Naive B cell (primary cell): ENCODE measurements around the gene TSC1. TPM values are rescaled to one million over a fixed set of nuclear protein-coding genes. Genes with fewer than 3 reads are reported as not detected.

ENCODE experiments used
- ATAC-seq, 2 donors: fragments of 150-1000 bp; cut with Tn5 transposase; 2 replicates each; pipeline ENCODE4 v1.10.0; 2021; ENCODE audit warnings: low read depth in 2 of 2, mild to moderate bottlenecking in 2 of 2, moderate library complexity in 2 of 2
- DNase-seq: peaks from one replicate; pipeline ENCODE4 v3.0.0; 2022
- H3K27ac Mint-ChIP-seq, 6 donors: one replicate each; pipeline ENCODE4 v1.8.0; 2020 to 2022; ENCODE audit warnings: mild to moderate bottlenecking in 6 of 6, mixed read lengths in 6 of 6, moderate library complexity in 5 of 6, inconsistent platforms in 2 of 6
- H3K27me3 Mint-ChIP-seq, 3 donors: one replicate each; pipeline ENCODE4 v1.8.0; 2021 to 2022; ENCODE audit warnings: mixed read lengths in 3 of 3, mild to moderate bottlenecking in 1 of 3
- H3K36me3 Mint-ChIP-seq, 2 donors: one replicate each; pipeline ENCODE4 v1.8.0; 2020 to 2022; ENCODE audit warnings: mixed read lengths in 2 of 2, inconsistent platforms in 1 of 2, mild to moderate bottlenecking in 1 of 2
- H3K4me1 Mint-ChIP-seq, 3 donors: one replicate each; pipeline ENCODE4 v1.8.0; 2020 to 2022; ENCODE audit warnings: mixed read lengths in 3 of 3, inconsistent platforms in 1 of 3, mild to moderate bottlenecking in 1 of 3, moderate library complexity in 1 of 3
- H3K4me3 Mint-ChIP-seq, 8 donors: one replicate each; pipeline ENCODE4 v1.8.0; 2020 to 2022; ENCODE audit warnings: mild to moderate bottlenecking in 8 of 8, mixed read lengths in 8 of 8, moderate library complexity in 8 of 8, inconsistent platforms in 2 of 8
- H3K9me3 Mint-ChIP-seq, 7 donors: one replicate each; pipeline ENCODE4 v1.8.0; 2020 to 2022; ENCODE audit warnings: mixed read lengths in 7 of 7, mild to moderate bottlenecking in 5 of 7, inconsistent platforms in 2 of 7, moderate library complexity in 1 of 7
- polyA plus RNA-seq, 6 donors: library from polyadenylated mRNA; unstranded; fragments of 300-500 nt; fragmentation: Illumina TruSeq; gene quantifications; one replicate each; pipeline ENCODE4 v1.2.3, GENCODE V29; 2021; ENCODE audit warnings: low read depth in 6 of 6

The TSC1 gene
- polyA plus RNA-seq, 6 donors from 2014 or later: 1.00 to 14.4 (median 8.6) TPM

GRCh38 chr9:132985071-132985350 lies 40.6 kb upstream of the TSC1 start:
- Mint-ChIP-seq H3K27ac (no peak overlapping the region), H3K36me3 (no peaks in the 10 kb centered on the region), H3K9me3 (no peaks in the 10 kb centered on the region), H3K27me3 (peaks cover 36 to 72% (median 71%) of the 10 kb centered on the region in 3 donors), H3K4me3 (no peak overlapping the region), H3K4me1 (peaks cover 6 to 17% (median 11%) of the 10 kb centered on the region in 3 donors)
- ATAC-seq (no peak), DNase-seq (no peak)

DNA sequence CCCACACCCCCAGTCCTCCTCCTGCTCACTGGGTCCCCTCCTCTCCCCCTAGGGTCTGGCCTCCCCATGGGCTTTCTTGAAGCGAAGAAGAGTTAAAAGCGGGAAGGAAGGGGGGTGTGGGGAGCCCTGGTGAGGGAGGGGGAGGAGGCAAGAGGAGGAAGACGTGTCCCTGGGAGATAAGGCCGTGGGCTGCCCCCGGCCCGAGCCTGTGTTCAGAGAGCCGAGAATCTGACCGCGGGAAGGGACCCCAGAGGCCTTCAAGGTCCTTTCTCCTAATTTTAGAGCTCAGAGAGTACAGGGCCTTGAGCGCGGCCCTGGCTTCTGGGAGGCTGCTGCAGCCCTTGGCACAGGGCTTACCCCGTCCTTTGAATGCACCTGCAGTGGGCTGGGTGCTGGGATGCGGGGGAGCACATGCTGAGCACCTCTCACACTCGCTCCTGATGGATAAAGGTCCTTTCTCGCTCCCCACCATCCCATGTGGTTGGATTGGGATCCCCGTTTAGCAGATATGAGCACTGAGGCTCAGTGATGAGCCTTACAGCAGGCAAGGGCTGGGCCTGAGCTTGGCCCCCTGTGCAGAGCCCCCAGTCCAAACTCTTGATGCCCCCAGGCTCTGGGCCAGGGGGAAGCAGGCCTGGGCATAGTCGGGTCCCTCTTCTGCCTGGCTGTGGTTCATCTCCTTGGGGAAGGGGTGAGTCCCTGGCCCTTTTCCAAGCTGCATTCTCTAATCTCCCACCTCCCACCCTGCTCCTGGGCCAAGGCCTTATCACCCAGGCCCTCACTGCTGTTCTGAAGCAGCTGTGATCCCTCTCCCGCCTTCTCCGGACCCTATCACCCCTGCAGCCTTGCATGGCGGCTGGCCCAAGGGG lies 40.0 kb upstream of the TSC1 start:
- Mint-ChIP-seq H3K27me3 (peaks cover 41 to 77% (median 75%) of the 10 kb centered on the region in 3 donors), H3K4me1 (peaks cover 6 to 22% (median 15%) of the 10 kb centered on the region in 3 donors), H3K27ac (peak overlapping the region in 1 of 6 donors; percentile 85), H3K4me3 (peak overlapping the region in 1 of 8 donors; percentile 76), H3K9me3 (no peaks in the 10 kb centered on the region), H3K36me3 (no peaks in the 10 kb centered on the region)
- DNase-seq (no peak), ATAC-seq (no peak)

DNA sequence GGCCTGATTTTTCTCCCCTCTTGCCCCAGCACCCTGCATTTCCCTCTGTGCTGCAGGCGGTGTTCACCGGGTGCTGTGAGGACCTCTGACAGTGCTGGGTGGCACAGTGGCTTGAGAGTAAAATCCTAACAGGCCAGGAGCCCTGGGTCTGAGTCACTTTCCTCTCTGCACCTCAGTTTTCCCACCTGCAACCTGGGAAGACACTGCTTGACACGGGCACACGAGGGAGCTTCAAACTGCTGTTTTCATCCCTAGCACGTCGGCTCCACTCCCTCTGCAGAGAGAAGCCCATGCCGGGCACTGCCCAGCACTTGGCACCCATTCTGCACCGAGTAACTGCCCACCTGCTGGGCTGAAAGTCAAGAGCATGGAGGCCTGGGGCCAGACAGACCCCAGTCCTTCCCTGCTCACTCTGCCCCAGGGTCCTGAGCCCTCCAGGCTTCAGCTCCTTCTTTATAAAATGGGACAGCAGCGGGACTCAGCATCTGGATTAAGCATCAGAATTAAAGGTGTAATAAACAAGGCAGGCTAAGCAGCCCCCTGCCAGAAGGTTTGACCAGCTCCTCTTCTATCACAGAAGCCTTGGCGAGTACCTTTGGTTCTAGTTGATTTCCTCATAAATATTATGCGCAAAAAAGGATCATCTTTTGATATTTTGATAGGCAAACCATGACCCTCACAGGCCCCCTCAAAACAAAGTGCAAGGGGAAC lies 39.2 kb upstream of the TSC1 start:
- Mint-ChIP-seq H3K9me3 (peaks cover 0 to 1% (median 0%) of the 10 kb centered on the region in 7 donors), H3K27me3 (peaks cover 41 to 85% (median 75%) of the 10 kb centered on the region in 3 donors), H3K27ac (peak overlapping the region in 1 of 6 donors; percentile 85), H3K4me1 (peaks cover 9 to 25% (median 23%) of the 10 kb centered on the region in 3 donors), H3K4me3 (no peak overlapping the region), H3K36me3 (no peaks in the 10 kb centered on the region)
- no peak for DNase-seq
- no peak for ATAC-seq

DNA sequence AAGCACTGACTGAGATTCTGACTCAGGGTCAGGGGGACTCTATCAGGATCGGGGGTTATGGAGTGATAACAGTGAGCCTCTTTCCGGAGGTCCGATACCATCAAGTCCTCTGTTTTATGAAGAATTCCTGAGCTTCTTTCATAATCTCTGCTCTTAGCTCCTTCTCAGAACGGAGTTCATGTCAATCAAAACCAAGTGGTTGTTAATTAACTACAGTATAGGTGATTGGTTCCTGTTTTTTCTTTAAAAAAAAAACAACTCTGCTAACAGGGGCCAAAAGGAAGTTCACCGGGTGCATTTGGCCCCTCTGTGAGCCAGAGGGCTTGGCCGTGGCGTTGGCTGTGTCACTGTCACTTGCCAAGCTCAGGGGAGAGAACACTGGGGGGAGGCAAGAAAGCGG lies 38.0 kb upstream of the TSC1 start:
- peak; percentile 52 to 58 for ATAC-seq
- H3K4me1 Mint-ChIP-seq: peaks cover 16 to 37% (median 34%) of the 10 kb centered on the region in 3 donors
- no peak overlapping the region for H3K4me3 Mint-ChIP-seq
- peaks cover 39 to 88% (median 73%) of the 10 kb centered on the region in 3 donors for H3K27me3 Mint-ChIP-seq
- no peak for DNase-seq
- H3K9me3 Mint-ChIP-seq: peaks cover 0 to 2% (median 0%) of the 10 kb centered on the region in 7 donors
- no peaks in the 10 kb centered on the region for H3K36me3 Mint-ChIP-seq
- H3K27ac Mint-ChIP-seq: no peak overlapping the region

DNA sequence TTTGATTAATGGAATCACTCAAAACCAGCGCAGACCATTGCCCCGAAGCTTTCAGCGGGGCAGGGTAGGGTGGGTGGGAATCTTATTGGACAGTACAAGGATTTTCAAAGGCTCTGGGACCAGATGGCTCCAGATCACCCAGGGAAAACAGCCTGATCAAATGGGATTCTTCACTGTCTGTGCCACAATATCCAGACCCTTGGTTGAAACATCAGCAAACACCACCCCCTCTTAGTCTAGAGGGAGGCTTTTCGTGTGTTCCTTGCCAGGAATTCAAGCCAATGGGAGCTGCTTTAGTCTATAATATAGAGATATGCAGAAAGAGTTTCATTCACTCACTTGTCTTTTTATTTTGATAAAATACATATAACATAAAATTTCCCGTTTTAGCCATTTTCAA lies 35.7 kb upstream of the TSC1 start:
- peaks cover 0 to 2% (median 0%) of the 10 kb centered on the region in 7 donors for H3K9me3 Mint-ChIP-seq
- peaks cover 36 to 67% (median 60%) of the 10 kb centered on the region in 3 donors for H3K27me3 Mint-ChIP-seq
- ATAC-seq (no peak), DNase-seq (no peak)
- H3K4me3 Mint-ChIP-seq: no peak overlapping the region
- no peak overlapping the region for H3K27ac Mint-ChIP-seq
- peaks cover 16 to 39% (median 37%) of the 10 kb centered on the region in 3 donors for H3K4me1 Mint-ChIP-seq
- no peaks in the 10 kb centered on the region for H3K36me3 Mint-ChIP-seq

DNA sequence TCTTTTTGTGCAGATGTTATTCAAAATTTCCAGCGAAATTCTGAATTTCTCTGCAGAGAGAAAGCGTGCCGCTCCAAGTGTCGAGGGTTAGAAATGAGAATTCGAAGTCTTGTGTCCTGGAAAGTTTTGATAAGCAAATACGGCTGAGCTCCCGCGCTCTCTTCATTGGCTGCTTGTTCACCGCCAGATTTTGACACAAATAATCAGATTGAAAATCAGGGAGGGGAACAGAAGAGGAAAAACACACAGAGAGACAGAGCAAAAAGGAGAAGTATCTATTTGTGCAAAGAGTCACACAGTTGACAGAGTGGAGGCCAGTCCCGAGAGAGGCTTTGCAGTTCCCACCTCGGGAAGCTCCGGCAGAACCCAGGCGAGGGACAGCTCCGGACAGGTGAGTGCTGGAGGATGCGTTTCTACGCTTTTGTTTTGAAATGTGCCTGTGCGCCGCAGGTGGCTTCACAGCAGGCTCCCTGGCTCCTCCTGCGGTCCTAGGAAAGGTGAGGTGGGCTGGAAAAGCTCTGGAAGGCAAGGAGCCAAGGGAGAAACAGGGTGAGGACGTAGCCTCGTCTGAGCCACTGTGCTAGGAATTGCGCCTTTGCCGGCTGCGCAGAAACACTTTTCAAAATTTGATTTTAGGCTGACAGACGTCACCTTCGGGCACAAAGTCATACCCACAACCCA lies 34.2 kb upstream of the TSC1 start, which contains the start of gene GFI1B:
Gene GFI1B (plus strand): TSS at position 244 of the 681 bp plus-strand sequence. CDS start 7,985 bp downstream, outside the sequence.
- H3K27ac Mint-ChIP-seq: no peak within 1 kb of the TSS
- ATAC-seq (peak; percentile 22 to 44), DNase-seq (no peak)
- peak within 1 kb of the TSS in 6 of 8 donors; percentile 43 to 74 (median 70) for H3K4me3 Mint-ChIP-seq
- peaks cover 16 to 38% (median 37%) of the 10 kb centered on the region in 3 donors for H3K4me1 Mint-ChIP-seq
- peaks cover 44 to 60% (median 58%) of the 10 kb centered on the region in 3 donors for H3K27me3 Mint-ChIP-seq
- H3K9me3 Mint-ChIP-seq: peaks cover 0 to 2% (median 0%) of the 10 kb centered on the region in 7 donors
- H3K36me3 Mint-ChIP-seq: no peaks in the 10 kb centered on the region

DNA sequence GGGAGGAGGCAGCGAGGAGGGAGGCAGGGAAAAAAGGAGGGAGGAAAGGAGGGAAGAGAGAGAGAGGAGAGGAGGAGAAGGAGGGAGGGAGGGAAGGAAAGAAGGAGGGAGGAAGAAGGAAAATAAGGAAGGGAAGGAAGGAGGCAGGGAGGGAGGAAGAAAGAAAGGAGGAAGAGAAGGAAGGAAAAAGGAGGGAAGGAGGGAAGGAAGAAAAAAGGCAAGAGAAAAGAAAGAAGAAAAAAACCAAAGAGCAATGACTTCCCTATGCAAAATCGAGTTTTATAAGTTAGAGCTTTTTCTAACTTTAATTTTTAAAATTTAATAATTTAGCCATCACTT lies 33.7 kb upstream of the TSC1 start:
- ATAC-seq: no peak
- Mint-ChIP-seq H3K4me1 (peaks cover 16 to 37% (median 33%) of the 10 kb centered on the region in 3 donors), H3K36me3 (no peaks in the 10 kb centered on the region), H3K27me3 (peaks cover 44 to 61% (median 60%) of the 10 kb centered on the region in 3 donors), H3K27ac (no peak overlapping the region), H3K4me3 (peak overlapping the region in 2 of 8 donors; percentile 21 to 69), H3K9me3 (peaks cover 0 to 2% (median 0%) of the 10 kb centered on the region in 7 donors)
- no peak for DNase-seq

- Mint-ChIP-seq H3K4me1 (peaks cover 13 to 30% (median 29%) of the 10 kb centered on the region in 3 donors), H3K27ac (no peak overlapping the region), H3K9me3 (peaks cover 0 to 2% (median 0%) of the 10 kb centered on the region in 7 donors), H3K36me3 (no peaks in the 10 kb centered on the region), H3K4me3 (no peak overlapping the region), H3K27me3 (peaks cover 45 to 54% (median 51%) of the 10 kb centered on the region in 3 donors)
- DNase-seq (no peak), ATAC-seq (no peak)
These were observed 32.2 kb upstream of the TSC1 start for GRCh38 chr9:132976571-132976970.

DNA sequence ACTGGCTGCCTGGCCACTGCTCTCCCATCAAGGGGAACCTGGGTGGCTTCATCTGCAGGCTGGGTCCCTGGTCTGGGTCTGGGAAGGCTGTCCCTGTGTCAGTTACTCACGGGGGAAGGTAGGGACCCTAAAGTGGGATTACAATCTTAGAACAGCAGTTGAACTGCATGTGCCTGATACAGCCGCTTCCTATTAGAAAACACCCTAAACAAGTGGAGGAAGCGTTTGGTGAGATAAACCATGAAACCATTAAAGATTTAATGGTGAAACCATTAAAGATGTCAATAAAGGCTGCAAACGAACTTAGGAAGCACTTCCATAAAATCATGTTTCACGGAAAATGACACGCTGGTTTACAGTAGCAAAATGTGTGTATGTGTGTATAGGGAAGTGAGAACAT lies 31.5 kb upstream of the TSC1 start:
- H3K9me3 Mint-ChIP-seq: peaks cover 0 to 2% (median 0%) of the 10 kb centered on the region in 7 donors
- H3K4me3 Mint-ChIP-seq: no peak overlapping the region
- no peak for ATAC-seq
- H3K4me1 Mint-ChIP-seq: peaks cover 13 to 30% (median 29%) of the 10 kb centered on the region in 3 donors
- peaks cover 45 to 54% (median 46%) of the 10 kb centered on the region in 3 donors for H3K27me3 Mint-ChIP-seq
- H3K36me3 Mint-ChIP-seq: no peaks in the 10 kb centered on the region
- DNase-seq: no peak
- H3K27ac Mint-ChIP-seq: no peak overlapping the region

DNA sequence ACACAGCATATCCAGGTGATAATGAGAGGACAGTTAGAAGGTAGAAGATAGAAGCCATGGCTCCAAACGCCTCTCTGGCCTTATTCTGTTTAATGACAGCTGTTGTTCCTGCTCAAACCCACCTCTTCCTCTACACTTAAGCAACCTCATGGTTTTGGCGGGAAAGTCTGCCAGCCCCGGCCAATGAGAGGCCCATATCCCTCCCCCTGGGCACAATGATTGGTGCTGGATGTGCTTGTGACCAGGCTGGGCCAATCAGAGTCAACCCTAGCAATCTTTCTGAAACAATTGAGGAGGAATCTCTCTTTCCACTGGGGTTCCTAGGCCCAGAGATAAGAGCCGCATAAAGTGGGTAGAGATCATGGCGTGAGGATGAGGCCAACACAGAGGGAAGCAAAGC lies 29.3 kb upstream of the TSC1 start:
- Mint-ChIP-seq H3K27ac (peak overlapping the region in 1 of 6 donors; percentile 9), H3K4me3 (no peak overlapping the region), H3K9me3 (peaks cover 0 to 2% (median 0%) of the 10 kb centered on the region in 7 donors), H3K4me1 (peaks cover 11 to 21% (median 18%) of the 10 kb centered on the region in 3 donors), H3K27me3 (peaks cover 28 to 40% (median 33%) of the 10 kb centered on the region in 3 donors), H3K36me3 (no peaks in the 10 kb centered on the region)
- no peak for ATAC-seq
- DNase-seq: no peak

DNA sequence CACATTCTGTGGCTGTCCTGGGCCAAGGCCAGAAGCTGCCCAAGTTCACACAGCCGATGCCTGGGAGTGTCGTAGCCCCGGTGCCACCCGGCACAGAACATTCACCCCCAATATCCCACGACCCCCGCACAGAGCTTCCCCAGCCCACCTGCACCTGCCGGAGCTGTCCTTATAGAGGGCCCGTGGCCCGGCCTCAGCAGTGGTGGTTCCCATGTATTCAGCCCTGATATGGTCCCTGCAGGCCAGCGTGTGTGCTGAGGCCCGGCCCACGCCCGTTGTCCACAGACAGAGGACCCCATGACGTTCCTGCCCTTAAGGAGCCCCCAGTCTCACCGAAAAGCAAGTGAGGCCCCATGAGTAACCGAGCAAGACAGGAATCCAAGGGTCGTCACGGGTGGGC lies 28.8 kb upstream of the TSC1 start:
- Mint-ChIP-seq H3K27ac (peak overlapping the region in 2 of 6 donors; percentile 72 to 76), H3K4me3 (no peak overlapping the region), H3K4me1 (peaks cover 6 to 15% (median 13%) of the 10 kb centered on the region in 3 donors), H3K9me3 (no peaks in the 10 kb centered on the region), H3K27me3 (peaks cover 23 to 35% (median 27%) of the 10 kb centered on the region in 3 donors), H3K36me3 (no peaks in the 10 kb centered on the region)
- ATAC-seq (no peak), DNase-seq (no peak)

GRCh38 chr9:132970324-132971062 lies 26.1 kb upstream of the TSC1 start:
- H3K36me3 Mint-ChIP-seq: no peaks in the 10 kb centered on the region
- ATAC-seq: no peak
- peaks cover 3 to 7% (median 4%) of the 10 kb centered on the region in 3 donors for H3K4me1 Mint-ChIP-seq
- no peak overlapping the region for H3K4me3 Mint-ChIP-seq
- H3K27ac Mint-ChIP-seq: no peak overlapping the region
- no peaks in the 10 kb centered on the region for H3K9me3 Mint-ChIP-seq
- DNase-seq: no peak
- peaks cover 21 to 34% (median 33%) of the 10 kb centered on the region in 3 donors for H3K27me3 Mint-ChIP-seq
